ENCODE results near the gene FAM118B.

The FAM118B gene

DNA sequence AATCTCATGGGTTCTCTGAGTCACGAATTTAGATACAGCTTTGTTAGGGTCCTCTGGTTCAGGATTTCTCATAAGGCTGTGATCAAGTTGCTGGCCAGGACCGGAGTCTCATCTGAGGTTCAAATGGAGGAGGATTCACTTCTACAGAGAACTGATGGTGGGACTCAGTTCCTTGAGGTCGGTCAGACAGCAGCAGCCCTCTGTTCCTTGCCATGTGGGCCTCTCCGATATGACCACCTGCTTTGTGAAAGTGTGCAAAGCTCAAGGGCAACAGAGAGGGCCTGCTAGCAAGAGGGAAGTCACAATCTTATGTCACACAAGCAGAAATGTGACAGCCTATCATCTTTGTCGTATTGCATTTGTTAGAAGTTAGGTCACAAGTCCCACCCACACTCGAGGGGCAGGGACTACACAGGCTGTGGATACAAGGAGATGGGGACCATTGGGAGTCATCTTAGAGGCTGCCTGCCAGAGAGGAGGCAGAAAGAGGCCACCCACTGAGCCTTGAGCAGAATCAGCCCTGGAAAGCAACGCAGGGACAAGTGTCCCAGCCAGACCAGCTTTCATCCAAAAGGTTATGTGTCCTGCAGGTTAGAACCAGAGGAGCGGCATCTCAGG lies 34.6 kb upstream of the FAM118B start:
- Mint-ChIP-seq H3K27me3 (peaks cover 7% of the 10 kb centered on the region), H3K4me3 (no peak overlapping the region), H3K4me1 (ENCODE audit: low read depth) (no peaks in the 10 kb centered on the region), H3K36me3 (ENCODE audit: low read depth) (no peaks in the 10 kb centered on the region), H3K9me3 (no peaks in the 10 kb centered on the region), H3K27ac (no peak overlapping the region)
- DNase-seq: no peak

DNA sequence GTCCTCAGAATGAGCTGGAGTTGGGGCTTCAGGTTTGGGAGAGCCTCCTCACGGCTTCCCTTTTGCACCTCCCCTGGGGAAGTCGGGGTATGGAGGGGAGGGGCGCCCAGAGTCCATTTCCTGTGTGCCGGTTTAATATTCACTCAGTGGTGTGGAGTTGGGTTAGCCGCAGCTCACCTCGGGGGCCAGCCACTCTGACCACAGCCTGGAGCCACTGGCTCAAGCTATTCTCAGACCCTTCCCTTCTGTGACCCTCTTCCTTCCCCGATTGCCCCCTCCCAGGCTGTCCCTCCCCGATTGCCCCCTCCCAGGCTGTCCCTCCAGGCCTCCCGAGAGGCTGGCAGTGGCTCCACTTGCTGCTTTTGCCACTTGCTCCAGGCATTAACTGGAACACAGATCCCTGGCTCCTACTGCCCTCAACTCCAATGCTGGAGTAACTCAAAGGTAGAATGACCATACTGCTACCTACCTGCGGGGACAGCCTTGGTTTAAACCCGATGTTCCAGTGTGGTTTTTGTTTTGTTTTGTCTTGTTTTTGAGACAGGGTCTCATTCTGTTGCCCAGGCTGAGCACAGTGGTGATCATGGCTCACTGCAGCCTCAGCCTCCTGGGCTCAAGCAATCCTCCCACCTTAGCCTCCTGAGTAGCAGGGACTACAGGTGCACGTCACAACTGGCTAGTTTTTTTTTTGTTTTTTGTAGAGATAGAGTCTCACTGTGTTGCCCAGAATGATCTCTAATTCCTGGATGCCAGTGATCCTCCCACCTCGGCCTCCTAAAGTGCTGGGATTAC lies 29.4 kb upstream of the FAM118B start:
- Mint-ChIP-seq H3K4me3 (no peak overlapping the region), H3K36me3 (ENCODE audit: low read depth) (peaks cover 10% of the 10 kb centered on the region), H3K27ac (no peak overlapping the region), H3K4me1 (ENCODE audit: low read depth) (no peaks in the 10 kb centered on the region), H3K9me3 (no peaks in the 10 kb centered on the region), H3K27me3 (no peaks in the 10 kb centered on the region)
- DNase-seq: no peak

DNA sequence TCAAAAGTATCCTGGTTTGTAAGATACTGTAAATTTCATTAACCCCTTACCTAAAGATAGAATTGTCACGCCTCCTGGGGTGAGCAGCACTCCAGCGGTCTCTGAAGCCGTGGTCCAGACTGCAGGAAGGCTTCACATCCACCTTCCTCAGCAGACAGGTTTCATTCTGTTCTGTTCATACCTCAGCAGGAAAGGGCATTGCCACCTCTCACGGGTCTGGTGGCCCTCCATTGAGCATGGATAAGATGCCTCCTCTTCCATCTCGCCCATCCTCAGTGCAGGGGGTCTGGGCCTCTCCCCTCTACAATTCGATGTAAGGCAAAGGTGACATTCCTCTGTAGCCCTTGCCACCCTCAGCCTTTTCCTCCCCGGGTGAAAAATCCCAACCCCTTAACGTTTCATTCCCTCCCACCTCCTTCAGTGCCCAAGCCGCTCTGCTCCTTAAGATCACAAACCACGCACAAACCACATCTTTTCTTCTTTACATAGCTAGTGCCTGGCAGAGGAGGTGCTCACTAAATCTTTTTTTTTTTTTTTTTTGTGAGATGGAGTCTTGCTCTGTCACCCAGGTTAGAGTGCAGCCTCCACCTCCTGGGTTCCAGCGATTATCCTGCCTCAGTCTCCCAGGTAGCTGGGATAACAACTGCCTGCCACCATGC lies 28.7 kb upstream of the FAM118B start:
- Mint-ChIP-seq H3K4me3 (no peak overlapping the region), H3K27me3 (no peaks in the 10 kb centered on the region), H3K4me1 (ENCODE audit: low read depth) (no peaks in the 10 kb centered on the region), H3K36me3 (ENCODE audit: low read depth) (peaks cover 12% of the 10 kb centered on the region), H3K9me3 (no peaks in the 10 kb centered on the region), H3K27ac (no peak overlapping the region)
- no peak for DNase-seq

DNA sequence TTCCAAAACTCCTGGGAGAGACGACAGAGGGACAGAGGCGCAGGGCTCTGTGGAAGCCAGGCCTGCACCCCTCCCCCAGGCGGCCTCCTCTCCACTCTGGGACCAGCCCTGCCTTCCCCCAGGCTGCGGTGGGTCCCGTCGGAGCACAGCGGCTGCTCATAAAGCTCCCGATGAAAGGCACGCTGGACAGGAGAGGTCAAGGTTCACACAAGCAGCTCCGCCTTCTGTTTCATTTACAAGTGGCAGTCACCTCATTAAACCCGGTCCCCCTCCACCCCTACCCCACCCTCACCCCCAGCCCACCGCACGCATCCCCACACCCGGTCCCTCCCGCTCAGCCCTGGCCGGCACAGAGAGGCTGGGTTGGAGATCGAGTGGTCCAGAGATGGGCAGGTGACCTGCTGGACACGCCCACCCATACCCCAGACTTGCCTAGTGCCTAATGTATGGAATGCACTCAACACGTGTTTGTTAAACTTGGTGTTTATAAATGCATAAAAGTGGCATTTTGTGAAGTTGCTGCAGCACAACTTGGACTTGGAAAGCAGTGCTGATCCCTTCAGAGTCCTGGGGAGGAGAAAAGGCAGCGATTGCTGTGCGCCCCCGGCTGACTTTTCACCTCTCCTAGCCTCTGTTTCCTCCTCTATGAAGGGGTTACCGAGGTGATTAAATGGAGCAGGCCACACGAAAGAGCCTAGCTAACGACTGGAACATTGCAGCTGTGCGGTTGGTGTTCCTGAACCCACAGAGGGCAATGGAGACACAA lies 26.1 kb upstream of the FAM118B start:
- Mint-ChIP-seq H3K27me3 (no peaks in the 10 kb centered on the region), H3K27ac (no peak overlapping the region), H3K4me3 (no peak overlapping the region), H3K4me1 (ENCODE audit: low read depth) (no peaks in the 10 kb centered on the region), H3K36me3 (ENCODE audit: low read depth) (peaks cover 26% of the 10 kb centered on the region), H3K9me3 (no peaks in the 10 kb centered on the region)
- no peak for DNase-seq

DNA sequence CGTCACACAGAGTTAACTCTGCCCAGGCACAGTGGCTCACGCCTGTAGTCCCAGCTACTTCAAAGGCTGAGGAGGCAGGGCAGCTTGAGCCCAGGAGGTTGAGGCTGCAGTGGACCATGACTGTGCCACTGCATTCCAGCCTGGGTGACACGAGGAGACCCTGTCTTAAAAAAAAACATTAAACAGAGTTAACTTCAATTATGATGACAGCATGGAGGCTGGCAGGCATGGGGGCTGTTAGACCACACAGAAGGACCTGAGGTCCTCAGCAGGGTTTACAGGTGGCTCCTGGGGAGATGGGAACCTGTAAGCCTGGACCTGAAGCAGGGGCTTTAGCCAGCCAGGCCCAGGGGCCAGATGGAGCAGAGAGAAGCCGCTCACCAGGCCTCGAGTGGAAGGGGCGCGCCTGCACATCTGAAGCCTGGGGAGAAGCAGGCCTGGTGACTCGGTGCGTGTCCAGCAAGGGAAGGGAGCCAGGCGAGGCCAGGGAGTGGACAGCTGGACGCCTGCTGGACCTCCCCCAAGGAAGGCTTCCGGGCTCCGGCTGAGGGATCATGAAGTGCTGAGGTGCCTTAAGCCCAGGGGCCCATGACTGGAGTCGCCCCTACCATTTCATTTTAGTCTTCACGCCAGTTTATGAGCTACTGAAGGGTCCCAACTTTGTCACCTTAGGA lies 25.4 kb upstream of the FAM118B start:
- Mint-ChIP-seq H3K27ac (no peak overlapping the region), H3K27me3 (no peaks in the 10 kb centered on the region)
- DNase-seq: no peak

DNA sequence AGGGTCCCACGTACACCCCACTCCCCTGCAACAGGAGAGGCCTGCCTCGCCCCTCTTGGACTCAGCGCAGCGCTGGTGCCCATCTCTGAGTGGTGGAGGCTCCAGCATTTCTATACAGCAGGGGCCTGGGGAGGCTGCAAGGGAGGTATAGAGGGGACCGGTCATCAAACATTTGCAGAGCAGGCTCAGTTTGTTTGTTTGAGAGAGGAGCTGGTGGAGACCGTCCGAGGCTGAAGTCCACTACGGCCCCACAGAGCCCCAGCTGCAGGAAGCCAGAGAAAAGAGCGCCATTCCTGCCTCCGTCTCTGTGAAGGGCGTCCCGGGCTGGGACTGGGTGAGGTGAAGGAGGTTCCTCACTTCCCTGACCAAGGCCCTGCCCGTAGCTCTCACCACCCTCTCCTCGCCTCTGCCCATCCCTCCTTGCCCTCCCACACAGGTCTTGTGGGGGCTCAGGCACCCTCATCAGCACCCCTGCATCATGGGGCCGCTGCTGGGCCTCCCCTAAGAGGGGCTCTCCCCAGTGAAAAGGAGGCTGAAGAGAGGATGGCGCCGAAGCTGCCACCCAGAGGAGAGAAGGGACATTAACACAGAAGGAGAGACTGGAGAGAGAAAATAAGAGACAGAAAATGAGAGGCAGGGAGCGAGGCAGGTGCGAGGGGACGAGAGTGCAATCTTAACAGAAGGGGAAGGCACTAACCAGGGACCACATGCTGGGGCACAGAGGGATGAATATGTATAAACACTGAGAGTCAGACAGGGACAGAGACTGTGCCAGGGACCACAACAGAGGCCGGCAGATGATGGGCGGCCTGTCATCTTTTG lies 24.7 kb upstream of the FAM118B start:
- H3K9me3 Mint-ChIP-seq: no peaks in the 10 kb centered on the region
- peaks cover 41% of the 10 kb centered on the region for H3K36me3 Mint-ChIP-seq (ENCODE audit: low read depth)
- H3K27me3 Mint-ChIP-seq: no peaks in the 10 kb centered on the region
- no peak overlapping the region for H3K27ac Mint-ChIP-seq
- no peak overlapping the region for H3K4me3 Mint-ChIP-seq
- no peaks in the 10 kb centered on the region for H3K4me1 Mint-ChIP-seq (ENCODE audit: low read depth)
- no peak for DNase-seq

More for the DNA sequence above, 25.4 kb upstream of the FAM118B start:
- H3K9me3 Mint-ChIP-seq: no peaks in the 10 kb centered on the region
- no peaks in the 10 kb centered on the region for H3K4me1 Mint-ChIP-seq (ENCODE audit: low read depth)
- no peak overlapping the region for H3K4me3 Mint-ChIP-seq
- H3K36me3 Mint-ChIP-seq (ENCODE audit: low read depth): peaks cover 34% of the 10 kb centered on the region

DNA sequence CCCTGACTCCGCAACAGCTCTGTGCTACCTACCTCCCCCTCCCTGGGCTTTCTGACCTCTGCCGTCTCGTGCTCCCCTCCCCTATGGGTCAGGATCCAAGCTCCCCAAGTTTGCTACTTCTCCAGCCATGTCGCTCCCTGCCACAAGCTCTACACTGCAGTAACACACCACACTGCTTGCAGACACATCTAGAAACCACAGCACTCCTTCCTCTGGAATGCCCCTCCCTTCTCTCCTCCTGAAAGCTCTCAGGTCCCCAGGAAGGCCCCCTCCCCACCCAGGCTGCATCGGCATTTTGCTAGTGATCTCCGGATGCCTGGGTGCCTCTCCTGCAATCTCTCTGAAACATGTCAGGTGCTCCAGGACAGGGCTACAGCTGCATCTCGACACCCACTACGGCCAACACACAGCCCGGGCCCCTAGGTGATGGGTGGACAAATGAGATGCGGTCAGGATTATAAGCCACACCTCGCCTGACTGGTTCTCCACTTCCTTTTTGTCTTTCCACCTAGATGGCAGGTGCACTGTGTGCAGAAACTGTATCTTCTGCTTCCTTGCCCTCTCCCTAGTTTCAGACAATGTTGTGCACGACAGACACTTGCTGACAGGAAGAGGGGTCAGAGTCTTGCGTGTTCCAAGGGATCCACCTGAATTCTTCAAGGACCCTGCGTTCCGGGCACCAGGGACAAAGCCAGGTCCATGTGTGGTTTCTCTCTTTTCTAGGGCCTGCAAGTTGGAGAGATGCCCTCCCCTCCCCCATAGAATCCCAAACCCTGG lies 23.1 kb upstream of the FAM118B start:
- no peak for DNase-seq
- Mint-ChIP-seq H3K4me1 (ENCODE audit: low read depth) (no peaks in the 10 kb centered on the region), H3K36me3 (ENCODE audit: low read depth) (peaks cover 57% of the 10 kb centered on the region), H3K27ac (peak overlapping the region; percentile 14), H3K4me3 (no peak overlapping the region), H3K9me3 (no peaks in the 10 kb centered on the region), H3K27me3 (no peaks in the 10 kb centered on the region)

DNA sequence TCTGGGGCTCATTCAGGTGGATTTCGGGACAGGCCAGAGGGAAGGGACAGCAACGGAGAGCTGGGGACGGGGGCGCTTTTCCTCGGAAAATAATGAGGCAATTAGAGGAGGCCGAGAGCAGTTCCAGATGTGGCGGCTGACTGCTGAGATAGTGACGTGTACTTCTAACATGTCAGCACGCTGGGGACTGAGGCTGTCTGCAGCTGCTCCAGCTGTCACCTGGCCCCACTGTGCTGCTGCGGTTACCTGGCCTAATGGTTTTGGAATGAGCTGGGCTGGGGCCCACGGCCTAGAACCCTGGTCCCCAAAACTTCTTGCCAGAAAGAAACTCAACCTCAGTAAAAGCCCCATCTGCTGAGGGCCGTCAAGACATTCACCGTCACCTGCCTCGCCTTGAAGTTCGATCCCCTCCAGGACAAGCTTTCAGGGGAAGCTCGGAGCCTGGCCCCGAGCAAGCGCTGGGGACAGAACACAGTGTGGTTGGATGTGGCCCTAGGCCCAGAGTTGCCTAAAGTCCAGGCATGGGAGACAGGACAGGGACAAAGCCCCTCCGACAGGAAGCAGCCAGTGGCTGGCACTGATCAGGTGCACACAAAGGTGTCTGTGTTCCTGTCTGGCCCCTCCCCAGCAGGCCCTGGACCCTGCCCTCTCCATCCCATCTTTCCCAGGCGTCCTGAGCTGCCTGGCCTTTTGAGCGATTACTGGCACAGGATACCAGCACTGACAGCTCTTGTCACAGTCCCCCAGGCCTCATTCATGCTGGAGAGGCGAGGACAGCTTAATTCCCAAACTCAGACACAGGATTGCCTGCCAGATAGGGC lies 22.3 kb upstream of the FAM118B start:
- Mint-ChIP-seq H3K9me3 (no peaks in the 10 kb centered on the region), H3K27me3 (no peaks in the 10 kb centered on the region), H3K4me1 (ENCODE audit: low read depth) (no peaks in the 10 kb centered on the region), H3K4me3 (no peak overlapping the region), H3K36me3 (ENCODE audit: low read depth) (peaks cover 65% of the 10 kb centered on the region), H3K27ac (peak overlapping the region; percentile 14)
- DNase-seq: no peak

DNA sequence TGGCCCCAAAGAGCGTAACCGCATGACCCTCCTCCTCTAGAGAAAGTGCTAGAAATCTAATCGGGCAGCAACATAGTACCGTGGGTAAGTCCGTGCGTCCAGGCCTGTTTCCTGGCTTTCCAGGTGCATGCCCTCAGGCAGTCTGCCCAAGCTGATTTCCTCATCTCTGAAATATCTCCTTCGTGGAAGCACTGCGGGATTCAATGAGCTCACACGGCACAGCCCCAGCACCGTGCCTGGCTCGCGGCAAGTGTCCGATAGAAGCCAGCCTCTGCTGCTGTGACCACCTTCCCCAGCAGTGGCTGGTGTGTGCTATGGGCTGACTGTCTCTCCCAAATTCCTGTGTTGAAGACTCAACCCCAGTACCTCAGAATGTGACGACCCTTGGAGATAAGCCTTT lies 20.8 kb upstream of the FAM118B start:
- H3K4me1 Mint-ChIP-seq (ENCODE audit: low read depth): no peaks in the 10 kb centered on the region

DNA sequence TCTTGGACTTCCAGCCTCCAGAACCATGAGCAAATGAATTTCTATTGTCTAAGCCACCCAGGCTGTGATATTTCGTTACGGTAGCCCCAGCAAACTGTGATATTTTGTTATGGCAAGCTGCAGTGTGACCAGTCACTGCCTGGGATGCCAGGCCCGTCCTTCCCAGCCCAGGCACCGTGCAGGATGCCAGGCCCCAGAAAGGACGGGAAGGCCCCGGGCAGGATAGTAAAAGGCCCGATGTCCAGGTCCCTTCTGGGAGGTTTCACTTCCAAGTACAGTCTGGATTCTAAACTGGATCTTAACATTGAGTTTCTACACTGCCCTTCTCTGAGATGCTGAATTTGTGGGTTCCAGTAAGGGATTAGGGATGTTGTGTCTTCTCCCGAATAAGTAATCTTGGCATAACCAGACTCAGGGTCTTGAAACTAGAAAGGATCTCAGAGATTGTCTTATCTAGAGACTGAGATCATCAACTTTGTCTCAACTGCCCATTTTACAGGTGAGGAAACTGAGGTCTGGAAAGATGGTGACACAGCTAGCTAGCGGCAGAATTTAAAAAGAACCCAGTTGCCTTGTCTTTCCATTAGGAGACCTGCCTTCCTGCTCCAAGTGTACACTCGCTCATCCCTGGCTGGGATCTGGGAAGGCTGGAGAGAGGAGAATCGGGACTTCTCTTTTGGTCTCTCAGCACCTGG lies 20.1 kb upstream of the FAM118B start:
- peaks cover 77% of the 10 kb centered on the region for H3K36me3 Mint-ChIP-seq (ENCODE audit: low read depth)
- H3K27me3 Mint-ChIP-seq: no peaks in the 10 kb centered on the region
- no peak overlapping the region for H3K27ac Mint-ChIP-seq
- H3K4me3 Mint-ChIP-seq: no peak overlapping the region
- no peaks in the 10 kb centered on the region for H3K4me1 Mint-ChIP-seq (ENCODE audit: low read depth)
- no peaks in the 10 kb centered on the region for H3K9me3 Mint-ChIP-seq
- DNase-seq: no peak

More for the DNA sequence above, 20.8 kb upstream of the FAM118B start:
- Mint-ChIP-seq H3K9me3 (no peaks in the 10 kb centered on the region), H3K36me3 (ENCODE audit: low read depth) (peaks cover 74% of the 10 kb centered on the region), H3K27me3 (no peaks in the 10 kb centered on the region), H3K27ac (no peak overlapping the region), H3K4me3 (no peak overlapping the region)
- DNase-seq: no peak

DNA sequence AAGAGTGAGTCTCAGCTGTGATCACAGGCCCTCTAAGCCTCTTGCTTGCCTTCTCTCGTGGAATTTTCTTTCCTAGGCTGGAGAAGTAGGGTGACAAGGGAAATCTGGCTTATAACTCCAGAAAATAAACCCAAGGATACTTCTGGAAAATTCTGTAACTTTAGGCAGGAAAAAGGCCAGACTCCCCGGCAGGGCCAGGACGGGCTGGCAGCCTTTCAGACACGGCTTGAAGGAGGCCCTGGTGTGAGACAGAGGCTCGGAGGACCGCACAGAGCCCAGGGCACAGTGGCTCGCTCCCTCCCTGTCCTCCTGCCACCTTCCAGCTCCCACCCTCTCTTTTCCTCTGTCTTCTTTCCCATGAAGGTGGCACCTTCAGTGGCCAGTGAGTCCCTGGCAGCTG lies 19.2 kb upstream of the FAM118B start:
- Mint-ChIP-seq H3K4me1 (ENCODE audit: low read depth) (no peaks in the 10 kb centered on the region), H3K36me3 (ENCODE audit: low read depth) (peaks cover 84% of the 10 kb centered on the region), H3K27me3 (no peaks in the 10 kb centered on the region), H3K9me3 (peaks cover 3% of the 10 kb centered on the region), H3K27ac (no peak overlapping the region), H3K4me3 (no peak overlapping the region)
- no peak for DNase-seq

DNA sequence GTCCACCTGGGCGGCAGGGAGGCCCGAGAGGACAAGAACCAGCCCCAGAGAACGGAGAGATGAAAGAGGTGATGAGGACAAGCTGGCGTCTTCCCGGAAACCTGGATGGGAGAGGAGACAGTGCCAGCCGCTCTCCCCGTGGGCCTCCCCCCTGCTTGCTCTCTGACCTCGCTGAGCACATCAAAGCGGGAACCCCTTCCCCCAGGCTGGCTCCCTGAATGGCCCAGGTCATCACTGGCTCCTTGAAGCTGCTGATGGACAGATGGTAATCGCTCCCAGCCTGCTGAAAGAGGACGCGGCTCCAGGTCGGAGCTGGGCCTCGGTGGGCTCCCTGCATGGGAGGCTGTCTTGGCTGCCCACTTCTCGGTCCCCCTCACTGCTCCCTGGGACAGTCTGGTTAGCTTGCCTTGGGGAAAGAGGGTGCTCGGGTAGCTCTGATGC lies 18.5 kb upstream of the FAM118B start:
- H3K36me3 Mint-ChIP-seq (ENCODE audit: low read depth): peaks cover 91% of the 10 kb centered on the region
- no peak for DNase-seq
- no peak overlapping the region for H3K27ac Mint-ChIP-seq
- no peaks in the 10 kb centered on the region for H3K4me1 Mint-ChIP-seq (ENCODE audit: low read depth)
- H3K27me3 Mint-ChIP-seq: no peaks in the 10 kb centered on the region
- H3K9me3 Mint-ChIP-seq: peaks cover 9% of the 10 kb centered on the region
- H3K4me3 Mint-ChIP-seq: no peak overlapping the region

All from activated T-cell treated with anti-CD3 and anti-CD28 coated beads, Interleukin-2, amount 50 U/mL, for 24 hours (primary cell).